ENCODE data around the gene CLTA.
"Not testable (repeated sequence)": the region's sequence is repeated elsewhere in the genome, so short reads cannot be mapped to it uniquely, and the experiment has no call there.

CLTA gene

DNA sequence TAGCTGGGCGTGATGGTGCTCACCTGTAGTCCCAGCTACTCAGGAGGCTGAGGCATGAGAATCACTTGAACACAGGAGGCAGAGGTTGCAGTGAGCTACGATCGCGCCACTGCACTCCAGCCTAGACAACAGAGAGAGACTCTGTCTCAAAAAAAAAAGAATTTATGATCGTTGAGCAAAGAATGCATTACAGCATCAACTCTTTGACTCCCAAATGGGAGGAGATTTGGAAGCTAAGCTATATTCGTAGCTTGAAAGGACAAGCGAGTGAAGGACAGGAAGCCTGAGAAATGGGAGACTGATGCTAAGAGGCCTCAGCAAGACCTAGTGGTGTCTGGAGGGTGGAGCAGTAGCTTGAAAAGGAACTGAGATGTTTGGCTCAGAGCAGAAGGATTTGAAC, 31.8 kb upstream of the CLTA start:
- DNase-seq, result no peak

DNA sequence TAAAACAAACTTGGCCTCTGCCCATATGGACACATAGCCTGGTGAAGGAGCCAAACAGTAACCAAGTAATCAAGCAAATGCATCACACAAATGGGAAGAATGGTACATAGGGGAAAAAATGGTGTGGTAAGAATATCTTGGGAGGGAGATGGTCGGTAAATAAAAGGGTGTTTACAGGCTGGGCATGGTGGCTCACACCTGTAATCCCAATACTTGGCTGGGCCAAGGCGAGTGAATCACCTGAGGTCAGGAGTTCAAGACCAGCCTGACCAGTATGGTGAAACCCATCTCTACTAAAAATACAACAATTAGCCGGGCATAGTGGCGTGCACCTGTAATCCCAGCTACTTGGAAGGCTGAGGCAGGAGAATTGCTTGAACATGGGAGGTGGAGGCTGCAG, 31.2 kb upstream of the CLTA start:
- DNase-seq, result not testable (repeated sequence)

DNA sequence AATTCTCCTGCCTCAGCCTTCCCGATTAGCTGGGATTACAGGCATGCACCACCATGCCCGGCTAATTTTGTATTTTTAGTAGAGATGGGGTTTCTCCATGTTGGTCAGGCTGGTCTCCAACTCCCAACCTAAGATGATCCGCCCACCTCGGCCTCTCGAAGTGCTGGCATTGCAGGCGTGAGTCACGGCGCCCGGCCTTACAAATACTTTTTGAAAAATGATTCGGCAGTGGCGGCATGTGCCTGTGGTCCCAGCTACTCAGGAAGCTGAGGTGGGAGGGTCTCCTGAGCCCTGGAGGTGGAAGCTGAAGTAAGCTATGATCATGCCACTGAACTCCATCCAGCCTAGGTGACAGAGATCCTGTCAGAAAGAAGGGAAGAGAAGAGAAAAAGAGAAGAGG, 30.6 kb upstream of the CLTA start:
- not testable (repeated sequence) for DNase-seq

DNA sequence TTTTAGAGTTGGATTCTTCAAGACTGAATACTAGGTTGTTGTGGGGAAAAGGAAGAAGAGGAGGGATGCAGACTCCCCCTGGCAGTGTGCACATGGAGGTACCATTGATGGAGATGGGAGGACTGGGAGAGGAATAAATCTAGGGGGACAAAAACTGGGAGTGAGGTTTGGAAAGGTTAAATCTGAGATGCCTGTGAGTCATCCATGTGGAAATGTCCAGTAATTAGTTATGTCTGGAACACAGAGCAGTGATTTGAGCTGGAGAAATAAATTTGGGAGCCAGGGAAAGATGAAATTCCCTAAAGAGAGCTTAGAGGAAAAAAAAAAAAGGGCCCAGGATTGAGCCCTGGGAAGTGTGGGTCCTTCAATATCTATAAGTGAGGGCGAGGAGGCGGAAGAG, 29.5 kb upstream of the CLTA start:
- DNase-seq, result no peak

DNA sequence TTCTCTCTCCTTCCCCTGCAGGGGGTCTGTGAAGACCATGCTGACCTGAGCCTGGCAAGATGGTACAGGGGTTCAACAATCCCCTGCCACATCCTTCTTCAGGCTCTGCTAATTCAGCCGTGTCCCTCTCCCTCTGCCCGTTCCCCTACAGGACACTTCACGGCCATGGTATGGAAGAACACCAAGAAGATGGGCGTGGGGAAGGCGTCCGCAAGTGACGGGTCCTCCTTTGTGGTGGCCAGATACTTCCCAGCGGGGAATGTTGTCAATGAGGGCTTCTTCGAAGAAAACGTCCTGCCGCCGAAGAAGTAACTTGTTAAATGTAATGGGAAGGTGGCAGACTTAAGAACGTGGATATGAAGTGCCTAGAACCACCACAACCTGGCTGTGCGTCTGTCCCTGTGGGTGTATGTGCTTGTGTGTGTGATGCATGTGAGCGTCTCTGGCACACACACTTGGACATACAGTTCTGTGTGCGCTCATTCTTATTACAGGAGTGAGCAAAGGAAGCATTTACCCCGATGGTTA, 28.4 kb upstream of the CLTA start:
- DNase-seq, result no peak

DNA sequence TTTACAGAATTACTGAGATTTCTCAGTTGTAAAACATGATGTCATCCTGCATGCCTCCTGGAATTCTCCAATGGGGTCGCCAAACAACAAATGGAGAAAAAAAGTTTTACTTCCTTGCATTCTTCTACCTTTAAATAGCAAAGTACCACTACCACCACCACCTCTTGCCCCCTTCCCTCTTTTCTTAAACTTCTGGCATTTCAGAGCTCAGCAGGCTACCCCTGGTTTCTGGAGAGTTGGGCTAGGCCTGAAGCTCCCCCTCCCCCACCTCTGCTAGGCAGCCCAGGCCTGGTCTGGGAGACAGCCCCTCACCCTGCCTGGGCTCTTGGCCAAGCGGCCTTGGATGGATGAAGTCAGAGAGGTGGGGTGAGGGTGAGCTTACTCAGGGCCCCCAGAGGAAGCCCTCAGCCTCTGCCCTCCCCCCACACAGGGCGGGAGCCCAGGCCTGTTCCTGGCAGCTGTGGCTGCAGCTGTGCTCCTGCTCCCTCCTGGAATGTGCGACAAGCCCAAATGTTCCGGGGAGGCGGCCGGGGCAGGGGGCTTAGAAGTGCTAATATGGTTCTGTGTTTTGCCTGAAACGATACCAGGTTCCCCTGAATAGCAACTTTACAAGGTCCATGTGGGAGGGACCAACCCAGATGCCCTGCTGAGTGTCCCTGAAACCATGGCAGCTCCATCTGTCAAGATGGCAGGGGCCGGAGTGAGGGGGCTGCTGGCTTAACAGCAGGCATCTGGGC, 27.5 kb upstream of the CLTA start:
- DNase-seq, result no peak

DNA sequence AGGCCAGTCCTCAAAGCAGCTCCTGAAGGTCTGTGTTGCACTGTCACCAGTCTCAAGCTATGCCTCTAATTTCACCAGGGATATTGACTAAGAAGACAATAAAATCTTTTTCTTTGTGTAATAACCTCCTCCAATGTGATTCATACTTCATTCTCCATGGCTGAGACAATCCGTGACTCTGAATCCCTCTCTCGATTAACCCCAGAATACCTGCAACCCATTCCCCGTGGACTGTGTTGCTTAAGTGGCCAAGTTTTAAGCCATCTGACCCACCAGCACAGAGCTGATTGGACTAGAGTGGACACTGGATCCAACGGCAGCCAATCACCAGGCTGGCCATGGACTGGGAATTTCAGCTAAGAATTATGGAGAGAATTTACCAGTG, 26.9 kb upstream of the CLTA start:
- no peak for DNase-seq

DNA sequence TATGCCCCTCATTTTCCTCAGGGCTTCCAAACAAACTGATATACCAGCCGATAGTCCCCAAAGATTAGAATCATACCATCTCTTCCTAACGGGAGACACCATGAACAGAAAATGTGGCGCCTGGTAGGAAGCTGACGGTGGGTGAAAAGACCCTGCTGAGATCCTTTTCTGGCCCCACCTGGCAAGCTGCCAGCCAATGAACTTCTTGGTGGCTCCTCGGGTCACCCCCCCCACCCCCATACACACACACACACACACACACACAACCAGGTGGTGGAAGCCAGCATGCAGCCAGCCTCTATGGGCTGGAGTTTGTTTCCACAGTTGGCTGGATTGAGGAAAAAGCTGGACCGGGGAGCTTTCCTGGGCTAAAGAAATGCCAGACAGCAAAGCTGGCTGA, 26.3 kb upstream of the CLTA start:
- no peak for DNase-seq

DNA sequence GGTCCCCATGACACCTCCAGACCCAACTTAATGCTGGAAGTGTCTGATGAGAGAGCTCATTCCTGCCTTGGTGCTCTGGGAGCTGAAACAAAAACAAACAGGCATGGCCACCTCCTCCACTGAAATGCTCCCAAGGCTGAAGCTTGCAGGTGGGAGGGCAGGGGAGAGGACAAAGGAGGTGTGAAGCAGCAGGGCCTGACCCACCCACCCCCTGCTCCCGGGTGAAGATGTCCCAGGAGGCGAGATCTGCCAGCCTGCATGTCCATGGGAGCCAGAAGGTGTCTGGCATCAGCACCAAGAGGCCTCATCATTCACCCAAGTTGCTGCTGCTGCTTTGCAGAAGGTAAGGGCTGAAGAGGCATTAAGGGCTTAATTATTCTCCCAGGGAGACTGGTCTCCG, 25.7 kb upstream of the CLTA start:
- DNase-seq, result no peak

DNA sequence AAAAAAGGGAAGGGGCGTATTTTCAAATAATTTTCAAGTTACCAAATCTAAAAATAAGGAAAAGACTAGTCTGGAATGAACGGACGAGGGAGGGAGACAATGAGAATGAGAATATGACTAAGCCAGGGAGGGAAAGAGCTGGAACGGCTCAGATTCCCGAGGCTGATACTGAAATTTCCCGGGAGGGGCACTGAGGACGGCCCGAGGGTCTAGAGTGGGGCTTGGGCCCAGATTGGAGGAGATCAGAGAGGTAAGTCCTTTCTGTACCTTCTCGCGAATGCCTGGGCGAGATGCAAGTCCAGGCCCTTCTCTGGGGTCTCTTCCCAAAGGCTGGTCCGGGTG, 24.9 kb upstream of the CLTA start:
- DNase-seq, result no peak

DNA sequence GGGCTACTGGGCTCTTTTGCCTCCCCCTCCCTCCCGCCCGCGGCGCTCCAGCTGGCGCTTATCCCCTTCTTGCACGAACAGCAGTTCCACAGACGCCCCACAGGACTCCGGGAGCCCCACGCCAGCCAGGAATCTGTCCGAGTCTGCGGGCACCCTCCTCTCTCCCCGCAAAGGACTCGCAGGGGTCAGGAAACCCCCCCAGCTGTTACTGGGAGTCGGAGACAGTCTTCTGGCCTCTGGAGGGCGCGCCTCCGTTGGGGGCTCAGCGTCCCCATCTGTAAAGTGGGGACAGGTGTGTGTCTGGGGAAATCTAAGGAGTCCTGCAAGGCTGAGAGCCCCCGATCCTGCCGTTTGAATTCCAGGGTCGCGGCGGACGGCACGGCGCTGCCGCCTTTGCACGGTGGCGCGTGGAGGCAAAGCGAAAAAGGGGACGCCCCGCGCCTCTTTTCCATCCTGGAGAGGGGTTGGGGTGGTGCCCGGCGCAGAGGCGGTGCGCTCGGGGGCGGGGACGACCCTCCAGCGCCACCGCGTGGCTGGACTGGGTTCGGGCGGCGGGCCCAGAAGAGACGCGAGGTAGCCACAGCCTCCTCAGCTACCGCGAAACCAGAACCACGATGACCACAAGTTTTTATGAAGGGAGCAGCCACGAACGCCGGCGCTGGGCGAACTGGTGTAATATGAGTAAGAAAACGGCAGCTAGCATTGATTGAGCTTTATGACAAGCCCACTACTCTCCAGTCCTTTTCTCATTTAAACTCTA, 24.4 kb upstream of the CLTA start:
- DNase-seq, result peak; percentile 85

DNA sequence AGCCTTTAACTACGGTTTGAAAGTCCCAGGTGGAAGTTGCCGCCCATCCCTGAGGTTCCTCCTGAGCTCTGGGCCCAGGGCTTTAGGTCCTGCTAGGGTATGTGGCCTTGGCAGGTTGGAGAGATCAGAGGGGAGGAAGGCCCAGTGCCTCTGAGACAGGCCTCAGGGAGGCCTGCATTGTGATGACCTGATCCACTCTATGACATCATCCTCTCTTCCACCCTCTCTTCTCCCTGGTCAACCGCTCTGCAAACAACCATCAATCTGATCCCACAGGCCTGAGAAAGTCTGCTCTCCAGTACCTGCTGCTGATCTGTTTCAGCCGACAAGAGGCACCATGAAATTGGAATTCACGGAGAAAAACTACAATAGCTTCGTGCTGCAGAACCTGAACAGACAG, 21.6 kb upstream of the CLTA start, which contains the start of gene CCIN:
Gene CCIN, plus strand, starts transcription at position 223 of the 400 bp plus-strand sequence. Its CDS starts 115 bp downstream, at position 338.
- DNase-seq, result no peak

DNA sequence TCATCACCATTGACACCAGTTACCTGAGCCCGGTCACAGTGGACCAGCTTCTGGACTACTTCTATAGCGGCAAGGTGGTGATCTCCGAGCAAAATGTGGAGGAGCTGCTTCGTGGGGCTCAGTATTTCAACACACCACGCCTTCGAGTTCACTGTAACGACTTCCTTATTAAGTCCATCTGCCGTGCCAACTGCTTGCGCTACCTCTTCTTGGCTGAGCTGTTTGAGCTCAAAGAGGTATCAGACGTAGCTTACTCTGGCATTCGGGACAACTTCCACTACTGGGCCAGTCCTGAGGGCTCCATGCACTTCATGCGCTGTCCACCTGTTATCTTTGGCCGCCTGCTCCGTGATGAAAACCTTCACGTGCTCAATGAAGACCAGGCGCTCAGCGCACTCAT, 21.0 kb upstream of the CLTA start:
- DNase-seq, result no peak

DNA sequence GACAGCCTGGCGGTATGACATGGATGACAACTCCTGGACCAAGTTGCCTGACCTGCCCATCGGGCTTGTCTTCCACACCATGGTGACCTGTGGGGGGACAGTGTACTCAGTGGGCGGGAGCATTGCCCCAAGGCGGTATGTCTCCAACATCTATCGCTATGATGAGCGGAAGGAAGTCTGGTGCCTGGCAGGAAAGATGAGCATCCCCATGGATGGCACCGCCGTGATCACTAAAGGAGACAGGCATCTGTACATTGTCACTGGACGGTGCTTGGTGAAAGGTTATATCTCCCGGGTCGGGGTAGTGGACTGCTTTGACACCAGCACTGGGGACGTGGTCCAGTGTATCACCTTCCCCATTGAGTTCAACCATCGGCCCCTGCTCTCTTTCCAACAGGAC, 20.2 kb upstream of the CLTA start:
- no peak for DNase-seq

DNA sequence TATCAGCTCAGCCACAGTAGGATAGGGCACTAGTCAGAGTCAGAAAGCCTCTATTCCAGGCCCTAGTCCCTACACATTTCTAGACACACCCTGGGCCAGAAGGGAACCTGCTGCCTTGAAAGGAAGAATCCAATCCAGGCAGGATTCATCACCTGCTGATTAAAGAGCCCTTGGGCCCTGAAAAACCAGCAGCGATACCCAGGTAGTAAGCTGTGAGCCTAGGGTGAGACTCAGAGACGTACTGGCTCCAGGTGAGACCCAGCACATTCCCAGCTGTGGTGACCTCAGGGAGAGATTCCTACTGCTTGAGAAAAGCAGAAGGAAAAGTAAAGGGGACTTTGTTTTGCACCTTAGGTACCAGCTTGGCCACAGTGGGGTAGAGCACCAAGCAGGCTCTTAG, 16.9 kb upstream of the CLTA start:
- DNase-seq, result no peak

DNA sequence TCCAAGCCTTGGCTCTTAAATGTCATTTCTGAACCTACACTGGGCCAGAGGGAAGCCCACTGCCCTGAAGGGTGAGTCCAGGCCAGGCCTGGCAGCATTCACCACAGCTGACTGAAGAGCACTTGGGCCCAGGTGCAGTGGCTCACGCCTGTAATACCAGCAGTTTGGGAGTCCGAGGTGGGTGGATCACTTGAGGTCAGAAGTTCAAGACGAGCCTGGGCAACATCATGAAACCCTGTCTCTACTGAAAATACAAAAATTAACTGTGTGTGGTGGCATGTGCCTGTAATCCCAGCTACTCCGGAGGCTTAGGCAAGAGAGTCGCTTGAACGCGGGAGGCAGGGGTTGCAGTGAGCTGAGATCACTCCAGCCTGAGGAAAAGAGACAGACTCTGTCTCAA, 16.4 kb upstream of the CLTA start:
- no peak for DNase-seq

DNA sequence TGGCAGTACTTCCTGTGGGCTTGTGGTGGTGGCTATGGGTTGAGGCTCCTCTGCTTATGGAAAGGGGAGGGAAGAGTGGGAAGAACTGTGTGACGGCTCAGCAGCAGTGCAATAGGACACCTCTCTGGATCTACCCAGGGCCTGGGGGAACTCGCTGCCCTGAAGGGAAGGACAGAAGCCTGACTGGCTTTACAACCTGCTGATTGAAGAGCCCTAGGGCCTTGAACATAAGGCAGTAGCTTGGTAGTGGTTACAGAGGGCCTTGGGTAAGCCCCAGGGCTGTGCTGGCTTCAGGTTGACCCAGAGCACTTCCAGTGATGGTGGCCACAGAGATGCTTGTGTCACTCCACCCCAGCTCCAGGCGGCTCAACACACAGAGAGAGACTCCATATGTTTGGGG, 16.0 kb upstream of the CLTA start:
- no peak for DNase-seq

DNA sequence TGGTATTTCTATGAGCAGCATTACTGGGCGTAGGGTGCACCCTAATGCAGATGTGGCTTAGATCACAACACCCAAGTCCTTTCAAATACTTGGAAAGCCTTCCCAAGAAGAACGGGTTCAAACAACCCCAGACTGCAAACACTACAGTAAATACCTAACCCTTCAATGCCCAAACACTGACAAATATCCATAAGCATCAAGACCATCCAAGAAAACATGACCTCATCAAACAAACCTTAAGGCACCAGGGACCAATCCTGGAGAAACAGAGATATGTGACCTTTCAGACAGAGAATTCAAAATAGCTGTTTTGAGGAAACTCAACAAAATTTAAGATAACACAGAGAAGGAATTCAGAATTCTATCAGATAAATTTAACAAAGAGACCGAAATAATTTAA, 15.5 kb upstream of the CLTA start:
- not testable (repeated sequence) for DNase-seq

DNA sequence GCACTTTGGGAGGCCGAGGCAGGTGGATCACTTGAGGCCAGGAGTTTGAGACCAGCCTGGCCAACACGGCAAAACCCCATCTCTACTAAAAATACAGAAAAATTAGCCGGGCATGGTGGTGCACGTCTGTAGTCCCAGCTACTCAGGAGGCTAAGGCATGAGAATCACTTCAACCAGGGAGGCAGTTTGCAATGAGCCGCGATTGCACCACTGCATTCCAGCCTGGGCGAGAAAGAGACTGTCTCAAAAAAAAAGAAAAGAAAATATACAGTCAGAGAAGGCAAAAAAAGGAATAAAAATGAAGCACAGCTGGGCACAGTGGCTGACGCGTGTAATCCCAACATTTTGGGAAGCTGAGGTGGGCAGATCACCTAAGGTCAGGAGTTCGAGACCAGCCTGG, 14.2 kb upstream of the CLTA start:
- not testable (repeated sequence) for DNase-seq

DNA sequence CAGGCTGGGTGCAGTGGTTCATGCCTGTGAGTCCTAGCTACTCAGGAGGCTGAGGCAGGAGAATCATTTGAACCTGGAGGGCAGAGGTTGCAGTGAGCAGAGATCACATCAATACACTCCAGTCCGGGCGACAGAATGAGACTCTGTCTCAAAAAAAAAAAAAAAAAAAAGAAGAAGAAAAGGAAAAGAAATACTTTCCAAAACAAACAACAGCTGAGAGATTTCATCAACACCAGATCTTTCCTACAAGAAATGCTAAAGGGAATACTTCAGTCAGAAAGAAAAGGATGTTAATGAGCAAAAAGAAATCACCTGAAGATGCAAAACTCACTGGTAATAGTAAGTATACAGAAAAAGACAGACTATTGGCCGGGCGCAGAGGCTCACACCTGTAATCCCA, 13.2 kb upstream of the CLTA start:
- no peak for DNase-seq

DNA sequence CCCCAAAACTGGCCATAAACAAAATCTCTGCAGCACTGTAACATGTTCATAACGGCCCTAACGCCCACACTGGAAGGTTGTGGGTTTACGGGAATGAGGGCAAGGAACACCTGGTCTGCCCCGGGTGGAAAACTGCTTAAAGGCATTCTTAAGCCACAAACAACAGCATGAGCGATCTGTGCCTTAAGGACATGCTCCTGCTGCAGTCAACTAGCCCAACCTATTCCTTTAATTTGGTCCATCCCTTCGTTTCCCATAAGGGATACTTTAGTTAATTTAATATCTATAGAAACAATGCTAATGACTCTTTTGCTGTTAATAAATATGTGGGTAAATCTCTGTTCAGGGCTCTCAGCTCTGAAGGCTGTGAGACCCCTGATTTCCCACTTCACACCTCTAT, 10.5 kb upstream of the CLTA start:
- not testable (repeated sequence) for DNase-seq

DNA sequence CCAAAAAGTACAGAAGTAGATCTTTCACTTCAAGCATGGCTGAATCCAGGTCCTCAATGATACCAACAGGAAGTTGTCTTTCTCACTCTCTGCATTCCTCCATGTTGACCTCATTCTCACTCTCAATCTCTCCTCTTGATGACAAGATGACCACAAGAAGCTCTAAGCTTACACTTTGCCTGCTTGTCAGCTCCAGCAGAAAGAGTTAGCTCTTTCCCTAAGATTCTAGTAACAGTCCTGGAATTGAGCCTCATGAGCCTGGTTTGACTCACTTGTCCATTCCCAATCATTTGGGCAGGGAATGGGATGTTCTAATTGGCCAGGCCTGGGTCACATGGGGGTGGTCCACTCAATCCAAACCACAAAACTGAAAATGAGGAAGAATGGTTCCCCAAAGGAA, 3.3 kb upstream of the CLTA start:
- DNase-seq, result no peak

DNA sequence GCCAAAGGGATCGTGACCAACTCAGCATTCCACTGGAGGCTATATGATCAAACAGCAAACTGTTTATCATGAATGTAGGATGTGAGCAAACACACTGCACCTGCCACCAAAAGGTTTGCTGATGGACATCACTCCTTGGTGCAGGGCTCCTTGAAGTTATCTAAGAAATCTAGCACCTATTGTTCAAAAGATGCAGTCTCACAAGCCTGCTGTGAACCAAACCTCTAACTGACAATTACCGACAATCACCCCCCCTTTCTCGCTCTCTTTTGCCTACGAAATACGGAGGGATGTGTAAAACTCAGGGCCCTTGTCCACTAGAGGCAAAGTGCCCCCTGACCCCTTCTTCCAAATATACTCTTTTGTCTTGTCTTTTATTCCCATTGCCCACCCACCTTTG, 2.5 kb upstream of the CLTA start:
- DNase-seq, result no peak

DNA sequence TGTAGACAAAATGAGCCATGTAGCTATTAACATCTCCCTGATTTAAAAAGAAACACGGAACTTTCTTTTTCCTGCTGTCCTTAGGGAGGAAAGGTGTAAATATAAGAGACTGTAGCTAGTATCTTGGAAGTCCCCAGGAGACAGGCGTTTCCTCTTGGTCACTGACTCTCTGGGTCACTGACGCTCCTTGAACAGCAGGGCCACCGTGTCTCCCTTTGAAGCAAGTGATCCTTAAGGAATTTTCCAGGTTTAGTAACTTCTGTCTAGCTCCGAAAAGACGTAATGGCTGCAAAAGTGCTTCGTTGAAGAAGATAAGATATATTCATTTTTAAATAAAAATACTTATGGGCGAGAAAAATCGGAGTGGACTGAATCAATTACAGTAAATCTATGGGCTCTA, 745 bp upstream of the CLTA start:
- DNase-seq, result no peak

DNA sequence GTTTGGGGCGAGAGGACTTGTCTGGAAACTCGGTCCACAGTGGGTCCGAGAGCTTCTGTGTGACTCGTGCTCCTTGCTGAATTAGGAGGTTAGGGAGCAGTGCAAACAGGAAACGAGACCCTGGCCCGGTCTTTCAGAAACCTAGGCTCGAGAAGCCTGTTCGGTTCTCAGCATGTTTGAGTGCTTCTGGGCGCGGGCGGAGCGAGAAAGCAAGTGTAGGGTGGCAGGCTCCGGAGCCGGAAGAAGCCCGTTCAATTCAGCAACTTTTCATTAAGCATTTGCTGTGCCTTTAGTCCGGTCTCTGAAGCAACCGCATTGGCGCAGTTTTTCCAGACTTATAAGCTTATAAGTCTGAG, 547 bp downstream of the CLTA start:
- peak; percentile 61 for DNase-seq

All from CD4-positive, alpha-beta T cell treated with Interleukin-17A for 4 hours (primary cell).